Upper lobe of left lung (tissue), 4 donors: ENCODE results near the gene KAZN.

Experiments
- EP300 ChIP-seq, 4 donors: sonication (generic); formaldehyde crosslinking; IDR thresholded peaks; one replicate each; pipeline ENCODE4 v1.5.1; 2017; ENCODE audit warnings: antibody characterized with exemption in 4 of 4, control low read depth in 2 of 4
- POLR2A ChIP-seq, 4 donors: fragments of 450-650 bp; IDR thresholded peaks; one replicate each; pipeline ENCODE4 v1.5.1; 2016 to 2017; ENCODE audit warnings: antibody characterized with exemption in 4 of 4, mild to moderate bottlenecking in 2 of 4
- POLR2AphosphoS5 ChIP-seq, 2 donors: sonication (generic); formaldehyde crosslinking; IDR thresholded peaks; one replicate each; pipeline ENCODE4 v1.5.1; 2017; ENCODE audit warnings: antibody characterized with exemption in 2 of 2
- TF ChIP-seq, protein P1 (sequence below), 6 experiments: fragments of 450-650 bp in 4 of 6; fragments of 200-600 bp in 2 of 6; sonication (generic) in 2 of 6; IDR thresholded peaks; one replicate each; pipeline ENCODE4 v1.5.1; 2016 to 2019; ENCODE audit warnings: antibody characterized with exemption in 6 of 6

DNA sequence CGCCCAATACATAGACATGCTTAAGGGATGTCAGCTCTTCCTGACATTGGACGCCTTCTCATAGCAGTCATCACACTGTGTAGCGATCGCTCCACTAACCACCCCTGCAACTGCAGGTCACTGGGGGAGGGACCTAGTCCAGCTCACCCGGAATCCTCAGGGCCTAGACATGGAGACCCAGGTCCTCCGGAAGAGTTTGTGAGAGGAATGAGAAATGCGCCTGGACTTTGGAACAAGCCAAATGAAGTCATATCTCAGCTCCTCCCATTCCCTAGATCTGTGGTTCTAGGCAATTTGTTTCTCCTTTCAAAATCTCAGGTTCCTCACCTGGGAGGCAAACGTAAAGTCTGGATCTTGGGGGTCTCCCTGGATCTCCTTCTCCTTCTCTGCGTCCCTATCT lies 253.3 kb downstream of the KAZN start:
- TF ChIP-seq, protein P1, sequence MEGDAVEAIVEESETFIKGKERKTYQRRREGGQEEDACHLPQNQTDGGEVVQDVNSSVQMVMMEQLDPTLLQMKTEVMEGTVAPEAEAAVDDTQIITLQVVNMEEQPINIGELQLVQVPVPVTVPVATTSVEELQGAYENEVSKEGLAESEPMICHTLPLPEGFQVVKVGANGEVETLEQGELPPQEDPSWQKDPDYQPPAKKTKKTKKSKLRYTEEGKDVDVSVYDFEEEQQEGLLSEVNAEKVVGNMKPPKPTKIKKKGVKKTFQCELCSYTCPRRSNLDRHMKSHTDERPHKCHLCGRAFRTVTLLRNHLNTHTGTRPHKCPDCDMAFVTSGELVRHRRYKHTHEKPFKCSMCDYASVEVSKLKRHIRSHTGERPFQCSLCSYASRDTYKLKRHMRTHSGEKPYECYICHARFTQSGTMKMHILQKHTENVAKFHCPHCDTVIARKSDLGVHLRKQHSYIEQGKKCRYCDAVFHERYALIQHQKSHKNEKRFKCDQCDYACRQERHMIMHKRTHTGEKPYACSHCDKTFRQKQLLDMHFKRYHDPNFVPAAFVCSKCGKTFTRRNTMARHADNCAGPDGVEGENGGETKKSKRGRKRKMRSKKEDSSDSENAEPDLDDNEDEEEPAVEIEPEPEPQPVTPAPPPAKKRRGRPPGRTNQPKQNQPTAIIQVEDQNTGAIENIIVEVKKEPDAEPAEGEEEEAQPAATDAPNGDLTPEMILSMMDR (IDR thresholded peaks at IDR 0.05): no peak
- TF ChIP-seq EP300 (IDR thresholded peaks at IDR 0.05) (no peak), POLR2A (IDR thresholded peaks at IDR 0.05) (no peak), POLR2AphosphoS5 (IDR thresholded peaks at IDR 0.05) (no peak)
